SHP77 (cell line): Measurements from ENCODE around the gene PLAC9.

Source experiments
- DNase-seq, 2 experiments: peaks; one replicate each; lab custom pipeline; 2025; lab: John Stamatoyannopoulos, UW

The PLAC9 gene

GRCh38 chr10:80160361-80161320 is 28.1 kb downstream of the PLAC9 start:
- no peak for DNase-seq

- no peak for DNase-seq
Observed at GRCh38 chr10:80161321-80162083, 29.0 kb downstream of the PLAC9 start.

DNA sequence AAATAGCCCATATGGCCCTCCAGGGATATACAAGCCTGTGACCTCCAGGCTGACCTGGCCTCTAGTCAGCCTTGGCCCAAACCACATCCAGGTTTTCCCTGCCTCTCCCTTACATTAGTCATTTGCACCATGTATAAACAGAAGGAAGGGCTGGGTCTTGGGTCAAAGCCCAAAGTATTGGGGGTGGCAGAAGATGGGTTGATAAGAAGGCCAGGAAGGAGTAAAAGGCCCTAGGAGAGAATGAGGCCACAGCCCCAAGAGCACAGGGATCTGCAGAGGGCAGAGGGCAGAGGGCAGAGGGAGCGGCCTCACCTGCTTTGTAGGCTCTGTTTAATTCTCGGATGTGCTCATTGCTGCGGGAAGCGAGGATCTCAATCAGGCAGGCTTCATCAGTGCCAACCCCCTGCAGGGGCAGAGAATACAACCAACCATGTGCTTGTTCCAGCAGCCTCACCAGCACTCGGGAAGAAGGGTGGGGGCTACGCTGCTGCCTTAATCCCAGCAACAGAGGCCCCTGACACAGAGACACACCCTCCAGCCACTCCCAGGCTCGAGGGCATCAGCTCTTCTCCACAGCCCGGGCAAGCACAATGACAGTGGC is 31.3 kb downstream of the PLAC9 start:
- no peak for DNase-seq

DNA sequence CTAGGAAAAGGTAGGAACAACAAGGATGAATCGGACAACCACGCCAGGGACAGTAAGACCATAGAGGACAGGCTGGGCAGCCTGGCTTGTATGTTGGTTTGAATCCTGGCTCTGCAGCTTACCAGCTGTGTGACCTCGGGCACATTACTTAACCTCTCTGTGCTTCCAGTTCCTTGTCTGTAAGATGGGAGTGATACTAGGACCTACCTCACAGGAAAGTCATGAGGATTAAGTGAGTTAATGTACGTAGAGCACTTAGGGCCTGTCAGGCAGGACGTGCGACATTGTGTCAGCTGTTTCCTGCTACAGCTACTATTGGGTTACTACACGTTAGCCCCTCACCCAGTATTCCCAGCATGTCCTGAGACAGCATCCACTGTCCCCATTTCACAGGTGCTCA is 32.1 kb downstream of the PLAC9 start:
- no peak for DNase-seq

DNA sequence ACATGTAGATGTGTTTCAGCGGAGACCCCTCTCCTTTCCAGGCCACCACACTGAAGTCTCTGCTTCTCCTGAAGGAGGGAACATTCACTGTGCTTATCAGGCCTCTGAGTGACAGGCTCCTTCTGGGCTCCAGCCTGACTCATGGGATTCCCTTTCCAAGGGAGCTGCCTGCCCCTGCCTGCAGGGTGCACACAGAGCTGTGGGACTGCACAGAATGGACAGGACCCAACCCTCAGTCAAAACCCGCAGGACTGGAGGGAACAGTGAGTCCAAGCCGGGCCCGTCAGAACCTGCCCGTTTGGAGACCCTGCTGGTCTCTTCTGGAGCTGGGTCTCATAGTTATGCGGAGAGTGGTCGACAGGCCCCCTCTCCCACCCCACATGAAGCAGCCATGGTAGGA is 32.6 kb downstream of the PLAC9 start:
- no peak for DNase-seq

GRCh38 chr10:80166581-80167470 is 34.3 kb downstream of the PLAC9 start:
- no peak for DNase-seq

DNA sequence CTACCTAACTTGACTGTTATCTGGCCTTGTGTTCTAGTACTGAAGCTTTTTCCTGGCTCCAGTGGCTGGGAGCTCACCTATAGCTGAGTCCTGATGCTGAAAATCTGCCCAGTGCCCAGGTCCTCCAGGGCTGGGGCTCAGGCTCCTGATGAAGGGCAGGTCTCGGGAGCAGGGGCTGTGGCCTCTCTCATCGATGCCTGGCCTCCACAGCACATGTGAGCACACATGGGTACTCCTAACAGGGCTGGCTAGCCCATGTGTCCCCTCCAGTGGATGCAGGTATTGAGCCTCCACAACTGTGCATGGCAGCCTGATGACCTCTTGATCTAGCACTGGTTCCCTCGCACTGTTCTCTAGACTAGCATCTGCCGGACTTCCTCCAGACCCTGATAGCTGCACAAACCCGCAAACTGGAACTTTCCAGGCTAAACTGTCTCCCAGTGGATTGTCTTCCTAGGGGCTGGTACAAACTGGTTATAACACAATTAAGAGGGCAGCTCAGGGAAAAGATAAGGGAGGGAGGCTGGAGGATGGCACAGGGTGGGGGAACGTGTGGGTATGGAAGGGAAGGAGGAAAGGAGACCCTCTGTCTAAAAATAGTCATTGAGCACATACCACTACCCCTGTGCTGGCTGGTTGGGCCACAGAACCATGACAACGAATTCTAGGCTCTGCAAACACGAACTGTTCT is 35.1 kb downstream of the PLAC9 start:
- no peak for DNase-seq

DNA sequence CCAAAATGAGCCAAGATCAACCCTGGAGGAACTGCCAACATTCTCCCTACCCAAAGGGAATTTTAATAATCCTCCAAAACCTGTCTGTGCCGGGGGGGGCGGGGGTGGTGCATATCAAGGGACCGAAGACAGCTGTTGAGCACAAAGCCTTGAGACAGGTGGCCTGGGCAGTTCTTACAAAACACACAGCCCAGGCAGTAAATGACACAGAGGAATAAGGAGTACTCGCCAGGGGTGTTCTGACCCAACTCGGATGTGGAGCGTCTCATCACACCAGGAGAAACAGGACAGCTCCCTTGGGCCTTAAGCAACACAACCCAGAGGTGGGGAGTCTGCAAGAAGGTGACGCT is 35.6 kb downstream of the PLAC9 start:
- DNase-seq, result no peak

- no peak for DNase-seq
Observed at GRCh38 chr10:80168679-80169380, 36.3 kb downstream of the PLAC9 start.

DNA sequence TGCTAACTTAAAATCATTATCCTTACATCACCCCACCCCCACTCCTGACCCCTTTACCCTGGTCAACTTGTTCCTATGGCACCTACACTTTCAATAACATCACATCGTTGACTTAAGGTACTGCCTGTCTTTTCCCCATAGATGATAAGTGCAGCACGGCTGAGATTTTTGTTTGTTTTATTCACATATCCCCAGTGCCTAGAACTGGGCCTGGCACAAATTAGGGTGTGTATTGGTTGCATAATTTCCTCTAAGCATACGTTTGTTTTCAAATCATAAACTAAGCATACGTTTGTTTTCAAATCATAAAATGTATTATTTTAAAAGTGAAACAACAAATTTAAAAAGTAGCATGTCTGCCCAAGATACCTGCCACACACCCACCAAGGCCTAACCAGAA is 37.5 kb downstream of the PLAC9 start:
- DNase-seq, result no peak

- DNase-seq, result no peak
Observed at GRCh38 chr10:80170641-80171040, 38.1 kb downstream of the PLAC9 start.

DNA sequence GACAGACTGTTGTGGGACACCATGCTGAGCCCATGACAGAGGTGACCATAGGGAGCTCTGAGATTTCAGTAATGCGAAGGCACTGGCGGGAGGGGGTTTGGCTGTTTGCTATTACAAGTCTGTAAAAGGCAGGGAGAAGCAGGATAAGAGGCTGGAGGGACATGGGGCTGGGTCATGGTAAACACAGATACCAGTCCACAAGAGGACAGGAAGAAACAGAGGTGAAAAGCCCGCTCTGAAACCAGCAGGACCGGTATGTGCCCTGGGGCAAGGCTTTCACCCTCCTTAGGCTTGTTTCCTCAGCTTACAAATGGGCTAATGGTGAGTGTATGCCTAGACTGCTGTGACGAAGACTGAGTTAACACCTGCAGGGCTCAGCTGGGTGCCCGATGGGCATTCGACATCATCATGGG is 38.7 kb downstream of the PLAC9 start:
- DNase-seq, result no peak

- DNase-seq, result no peak
Observed at GRCh38 chr10:80172896-80173295, 40.4 kb downstream of the PLAC9 start.

- peak; percentile 22 to 53 for DNase-seq
Observed at GRCh38 chr10:80173466-80173865, 40.9 kb downstream of the PLAC9 start.

DNA sequence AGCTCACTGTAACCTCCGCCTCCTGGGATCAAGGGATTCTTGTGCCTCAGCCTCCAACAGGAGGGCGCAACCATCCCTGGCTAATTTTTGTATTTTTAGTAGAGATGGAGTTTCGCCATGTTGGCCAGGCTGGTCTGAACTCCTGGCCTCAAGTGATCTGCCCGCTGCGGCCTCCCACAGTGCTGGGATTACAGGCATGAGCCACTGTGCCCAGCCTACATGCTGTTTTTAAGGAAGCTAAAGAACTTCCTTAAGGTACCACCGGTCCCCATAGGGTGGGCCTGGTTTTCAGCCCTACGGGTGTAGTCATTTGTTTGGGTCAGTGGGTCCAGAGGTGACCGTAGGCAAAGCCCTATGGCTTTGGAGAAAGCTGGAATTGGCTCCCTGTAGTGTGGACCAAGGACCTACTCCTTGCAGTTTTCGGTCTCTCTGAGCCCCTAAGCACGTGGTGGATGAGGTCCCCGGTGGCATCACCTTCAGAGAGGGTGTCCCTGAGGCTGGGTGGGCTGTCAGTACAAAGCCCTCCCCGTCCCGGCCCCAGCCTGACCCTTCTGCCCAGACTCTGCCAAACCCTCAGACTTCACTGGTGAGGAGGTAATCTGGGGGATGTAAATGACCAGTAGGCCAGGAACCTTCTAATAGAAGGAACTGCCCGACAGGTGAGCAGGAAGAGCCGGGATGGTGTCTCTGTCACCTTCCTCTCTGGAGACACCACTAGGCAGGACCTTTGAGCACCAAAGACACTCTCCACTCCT is 42.3 kb downstream of the PLAC9 start:
- DNase-seq, result no peak

GRCh38 chr10:80176526-80176925 is 44.0 kb downstream of the PLAC9 start:
- DNase-seq, result no peak

DNA sequence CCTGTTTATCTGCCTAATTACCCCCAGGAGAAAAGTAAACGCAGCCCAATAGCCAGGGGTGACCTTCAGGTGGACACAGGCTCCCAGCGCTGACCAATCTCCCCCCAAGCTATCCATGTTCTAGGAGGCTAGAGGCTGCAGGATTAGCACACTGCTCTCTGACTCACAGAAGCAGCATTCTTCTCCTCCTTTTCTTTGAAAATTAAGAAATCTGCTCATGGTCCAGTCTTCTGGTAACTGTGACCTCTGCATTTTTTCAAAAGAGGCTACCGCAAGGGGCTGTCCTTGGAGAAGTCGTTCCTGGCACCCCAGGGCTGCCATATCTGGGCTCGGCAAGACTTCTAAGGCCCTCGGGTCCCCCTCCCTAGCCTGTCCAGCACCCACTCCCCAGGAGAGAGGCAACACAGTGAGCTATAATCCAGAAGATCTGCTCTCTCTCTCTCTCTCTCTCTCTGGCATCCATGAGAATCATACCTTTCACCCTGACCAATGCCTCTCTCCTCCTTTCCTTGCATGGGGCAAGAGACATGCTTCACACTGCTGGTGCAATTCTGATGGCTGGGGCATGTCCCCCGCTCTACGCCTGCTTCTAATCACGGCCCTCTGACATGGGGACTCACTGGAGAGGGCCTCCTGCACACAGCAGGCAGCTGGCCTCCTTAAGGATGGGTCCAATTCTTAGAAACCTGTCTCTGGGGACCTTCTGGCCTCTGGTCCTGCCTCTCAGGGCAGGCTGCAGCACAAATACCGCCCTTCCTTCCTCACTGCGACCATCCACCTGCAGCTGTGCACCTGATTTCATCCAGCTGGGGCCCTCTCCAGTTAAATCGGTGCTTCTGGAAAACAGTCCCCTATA is 45.5 kb downstream of the PLAC9 start:
- no peak for DNase-seq

- no peak for DNase-seq
Observed at GRCh38 chr10:80182986-80183385, 50.5 kb downstream of the PLAC9 start.

- DNase-seq, result no peak
Observed at GRCh38 chr10:80183436-80183835, 50.9 kb downstream of the PLAC9 start.
